ENCODE measurements around the gene HS3ST5. TPM values are rescaled to one million over a fixed set of nuclear protein-coding genes. Genes with fewer than 3 reads are reported as not detected.

The HS3ST5 gene
- total and polyA plus RNA-seq, 4 donors = not detected

- TF ChIP-seq ZBTB33 (IDR thresholded peaks at IDR 0.05) = no peak
These were observed 274.7 kb downstream of the HS3ST5 start (continued) for GRCh38 chr6:114068116-114068515.

- no peaks in the 10 kb centered on the region for H3K9me3 ChIP-seq (ENCODE audit: control insufficient read depth in 4 of 4, low read length in 3 of 4)
- TF ChIP-seq RXRA (IDR thresholded peaks at IDR 0.05) (no peak), ZBTB33 (IDR thresholded peaks at IDR 0.05) (no peak), FOXA1 (IDR thresholded peaks at IDR 0.05) (no peak)
- no peak overlapping the region for H3K9ac ChIP-seq (ENCODE audit: low read depth in 1 of 2, low read length in 2 of 2)
- H3K4me1 ChIP-seq (ENCODE audit: control insufficient read depth in 4 of 4, insufficient read depth in 4 of 4, low read length in 3 of 4) = no peaks in the 10 kb centered on the region
- no peaks in the 10 kb centered on the region for H3K36me3 ChIP-seq (ENCODE audit: control insufficient read depth in 4 of 4, insufficient read depth in 3 of 4, low read depth in 1 of 4, low read length in 3 of 4)
- 74% methylated on average over 2 of the region's 2 CpGs for WGBS
- peaks cover 0 to 14% (median 0%) of the 10 kb centered on the region in 4 donors for H3K27me3 ChIP-seq (ENCODE audit: control insufficient read depth in 4 of 4, insufficient read depth in 4 of 4, low read length in 3 of 4)
- no peak overlapping the region for H3K4me3 ChIP-seq (ENCODE audit: low read depth in 1 of 3, low read length in 3 of 3)
- H3K27ac ChIP-seq (ENCODE audit: low read depth in 1 of 2, low read length in 2 of 2) = no peak overlapping the region
- no peak for DNase-seq (ENCODE audit: low spot score)
These were observed 278.0 kb downstream of the HS3ST5 start for GRCh38 chr6:114064862-114065261.

- Histone ChIP-seq H3K27me3 (ENCODE audit: control insufficient read depth in 4 of 4, insufficient read depth in 4 of 4, low read length in 3 of 4) (peaks cover 0 to 14% (median 0%) of the 10 kb centered on the region in 4 donors), H3K27ac (ENCODE audit: low read depth in 1 of 2, low read length in 2 of 2) (no peak overlapping the region), H3K36me3 (ENCODE audit: control insufficient read depth in 4 of 4, insufficient read depth in 3 of 4, low read depth in 1 of 4, low read length in 3 of 4) (no peaks in the 10 kb centered on the region), H3K9me3 (ENCODE audit: control insufficient read depth in 4 of 4, low read length in 3 of 4) (no peaks in the 10 kb centered on the region), H3K4me3 (ENCODE audit: low read depth in 1 of 3, low read length in 3 of 3) (no peak overlapping the region), H3K9ac (ENCODE audit: low read depth in 1 of 2, low read length in 2 of 2) (no peak overlapping the region), H3K4me1 (ENCODE audit: control insufficient read depth in 4 of 4, insufficient read depth in 4 of 4, low read length in 3 of 4) (no peaks in the 10 kb centered on the region)
- WGBS = 92% methylated on average over 1 of the region's 1 CpG
- no peak for DNase-seq (ENCODE audit: low spot score)
- TF ChIP-seq FOXA2 (IDR thresholded peaks at IDR 0.05) (no peak), TAF1 (conservative IDR thresholded peaks at IDR 0.05) (no peak), NR2F2 (IDR thresholded peaks at IDR 0.05) (no peak), FOXA1 (IDR thresholded peaks at IDR 0.05) (no peak), RXRA (IDR thresholded peaks at IDR 0.05) (no peak), EGR1 (IDR thresholded peaks at IDR 0.05; ENCODE audit: low read depth in 2 of 2) (no peak), ZBTB33 (IDR thresholded peaks at IDR 0.05) (no peak), REST (IDR thresholded peaks at IDR 0.05) (no peak), JUND (IDR thresholded peaks at IDR 0.05) (no peak), HNF4A (conservative IDR thresholded peaks at IDR 0.05) (no peak), ATF3 (IDR thresholded peaks at IDR 0.05) (no peak), MAX (IDR thresholded peaks at IDR 0.05) (no peak)
These were observed 278.9 kb downstream of the HS3ST5 start for GRCh38 chr6:114063956-114064355.
